ENCODE measurements around the gene TSHZ2.

DNA sequence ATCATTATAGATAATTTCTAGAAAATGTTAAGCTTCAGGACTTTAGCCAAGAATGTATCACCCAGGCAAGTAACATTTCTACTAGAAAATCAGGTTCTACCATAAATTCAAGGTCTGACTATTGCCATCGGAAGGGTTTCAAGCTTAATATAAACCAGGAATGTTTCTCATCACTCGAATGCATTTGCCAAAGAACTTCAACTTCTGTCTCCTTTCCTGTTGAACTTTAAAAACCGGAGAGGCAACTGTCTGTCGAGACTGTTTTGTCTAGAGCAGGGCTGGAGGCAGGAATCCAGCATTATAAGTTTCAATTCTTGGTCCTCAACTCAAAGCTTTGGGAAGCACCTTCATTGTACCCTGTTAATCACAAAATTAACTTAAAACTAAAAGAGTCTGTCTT, 356.8 kb downstream of the TSHZ2 start:
- TF ChIP-seq, protein P1, sequence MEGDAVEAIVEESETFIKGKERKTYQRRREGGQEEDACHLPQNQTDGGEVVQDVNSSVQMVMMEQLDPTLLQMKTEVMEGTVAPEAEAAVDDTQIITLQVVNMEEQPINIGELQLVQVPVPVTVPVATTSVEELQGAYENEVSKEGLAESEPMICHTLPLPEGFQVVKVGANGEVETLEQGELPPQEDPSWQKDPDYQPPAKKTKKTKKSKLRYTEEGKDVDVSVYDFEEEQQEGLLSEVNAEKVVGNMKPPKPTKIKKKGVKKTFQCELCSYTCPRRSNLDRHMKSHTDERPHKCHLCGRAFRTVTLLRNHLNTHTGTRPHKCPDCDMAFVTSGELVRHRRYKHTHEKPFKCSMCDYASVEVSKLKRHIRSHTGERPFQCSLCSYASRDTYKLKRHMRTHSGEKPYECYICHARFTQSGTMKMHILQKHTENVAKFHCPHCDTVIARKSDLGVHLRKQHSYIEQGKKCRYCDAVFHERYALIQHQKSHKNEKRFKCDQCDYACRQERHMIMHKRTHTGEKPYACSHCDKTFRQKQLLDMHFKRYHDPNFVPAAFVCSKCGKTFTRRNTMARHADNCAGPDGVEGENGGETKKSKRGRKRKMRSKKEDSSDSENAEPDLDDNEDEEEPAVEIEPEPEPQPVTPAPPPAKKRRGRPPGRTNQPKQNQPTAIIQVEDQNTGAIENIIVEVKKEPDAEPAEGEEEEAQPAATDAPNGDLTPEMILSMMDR (conservative IDR thresholded peaks at IDR 0.05; ENCODE audit: low read depth, low read length): no peak
- TF ChIP-seq POLR2A (IDR thresholded peaks at IDR 0.05; ENCODE audit: low read depth, low read length) (no peak), MAFK (IDR thresholded peaks at IDR 0.05; ENCODE audit: low read depth, low read length) (no peak), CEBPB (IDR thresholded peaks at IDR 0.05; ENCODE audit: low read depth, low read length) (no peak), MXI1 (IDR thresholded peaks at IDR 0.05; ENCODE audit: borderline replicate concordance, low read depth, low read length) (no peak), RCOR1 (IDR thresholded peaks at IDR 0.05; ENCODE audit: insufficient replicate concordance, low read length) (no peak), RAD21 (IDR thresholded peaks at IDR 0.05; ENCODE audit: low read length) (no peak), CHD1 (IDR thresholded peaks at IDR 0.05; ENCODE audit: low read depth, low read length) (no peak)
- TF ChIP-seq, protein P2, sequence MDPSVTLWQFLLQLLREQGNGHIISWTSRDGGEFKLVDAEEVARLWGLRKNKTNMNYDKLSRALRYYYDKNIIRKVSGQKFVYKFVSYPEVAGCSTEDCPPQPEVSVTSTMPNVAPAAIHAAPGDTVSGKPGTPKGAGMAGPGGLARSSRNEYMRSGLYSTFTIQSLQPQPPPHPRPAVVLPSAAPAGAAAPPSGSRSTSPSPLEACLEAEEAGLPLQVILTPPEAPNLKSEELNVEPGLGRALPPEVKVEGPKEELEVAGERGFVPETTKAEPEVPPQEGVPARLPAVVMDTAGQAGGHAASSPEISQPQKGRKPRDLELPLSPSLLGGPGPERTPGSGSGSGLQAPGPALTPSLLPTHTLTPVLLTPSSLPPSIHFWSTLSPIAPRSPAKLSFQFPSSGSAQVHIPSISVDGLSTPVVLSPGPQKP (IDR thresholded peaks at IDR 0.05; ENCODE audit: borderline replicate concordance, low read depth, low read length): no peak

Measured in IMR-90 (cell line).